NCI-H526 (cell line): Measurements from ENCODE around the gene DLG2.
A peak's percentile ranks its signal among the peaks of the same experiment; 100 is the strongest.

Experiments
- DNase-seq, 2 experiments: peaks; one replicate each; lab custom pipeline; 2025; lab: John Stamatoyannopoulos, UW

DLG2 gene

DNA sequence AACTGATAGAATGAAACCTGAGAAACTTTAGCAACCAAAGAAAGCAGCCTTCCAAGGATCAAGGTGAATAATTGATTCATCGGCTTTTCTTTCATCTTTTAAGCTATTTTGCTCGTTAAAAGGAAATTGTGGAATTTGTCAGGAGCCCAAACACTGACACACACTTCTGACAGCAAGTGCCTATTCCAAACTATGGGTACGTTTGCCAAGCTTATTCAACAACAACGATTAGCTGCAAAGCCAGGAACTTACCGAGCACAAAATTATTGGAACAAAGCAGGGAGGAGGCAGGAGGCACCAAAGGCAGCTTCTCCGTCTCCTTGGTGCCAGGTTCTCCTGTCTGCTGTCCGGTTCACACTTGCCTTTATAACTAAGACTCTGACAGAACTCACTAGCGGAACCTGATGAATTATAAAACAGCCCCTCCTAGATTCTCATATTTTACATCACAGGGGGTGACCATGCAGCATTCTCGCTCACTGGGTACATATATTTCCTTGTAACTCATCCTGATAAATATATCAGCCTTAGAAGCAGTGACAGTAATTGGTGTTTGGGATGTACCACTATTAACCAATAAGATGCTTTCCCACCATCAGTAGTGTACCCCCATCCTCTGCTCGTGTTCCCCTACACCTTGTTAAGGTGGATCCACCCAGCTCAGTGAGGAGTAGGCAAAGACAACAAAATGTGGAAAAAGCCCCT, 1945.1 kb downstream of the DLG2 start:
- peak; percentile 86 to 89 for DNase-seq

DNA sequence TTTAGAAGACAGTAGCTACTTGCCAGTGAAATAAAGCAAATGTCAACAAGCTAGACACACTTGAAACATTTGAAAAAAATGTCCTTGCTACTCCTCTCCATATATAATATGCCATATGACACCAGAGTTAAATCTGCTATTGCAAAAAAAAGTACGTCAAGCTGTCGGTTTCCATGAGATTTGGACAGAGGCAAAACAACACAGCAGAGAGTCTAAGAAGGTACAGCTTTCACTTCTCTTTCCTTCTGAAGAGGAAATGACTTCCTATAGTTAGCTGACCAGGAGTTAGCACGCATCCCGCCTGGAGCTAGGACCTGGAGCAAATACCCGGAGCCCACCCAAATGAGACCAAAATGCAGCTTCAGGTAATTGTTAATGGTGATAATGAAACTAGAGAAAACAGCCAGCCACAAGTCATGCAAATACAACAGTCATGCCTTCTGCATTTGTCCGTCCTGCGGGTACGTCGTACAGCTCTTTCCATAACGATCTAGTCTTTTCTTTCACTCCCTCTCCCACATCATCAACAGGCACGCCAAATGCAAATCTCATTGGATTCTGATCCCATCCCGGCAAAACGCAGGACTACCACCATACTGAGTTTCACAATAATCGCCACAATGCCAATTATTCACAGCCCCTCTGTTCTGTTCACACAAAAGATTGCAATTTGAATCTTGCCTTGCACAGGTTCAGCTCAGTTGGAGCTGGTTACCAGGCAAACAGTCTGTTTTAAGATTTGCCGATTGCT, 1945.9 kb downstream of the DLG2 start:
- peak; percentile 98 to 99 for DNase-seq

DNA sequence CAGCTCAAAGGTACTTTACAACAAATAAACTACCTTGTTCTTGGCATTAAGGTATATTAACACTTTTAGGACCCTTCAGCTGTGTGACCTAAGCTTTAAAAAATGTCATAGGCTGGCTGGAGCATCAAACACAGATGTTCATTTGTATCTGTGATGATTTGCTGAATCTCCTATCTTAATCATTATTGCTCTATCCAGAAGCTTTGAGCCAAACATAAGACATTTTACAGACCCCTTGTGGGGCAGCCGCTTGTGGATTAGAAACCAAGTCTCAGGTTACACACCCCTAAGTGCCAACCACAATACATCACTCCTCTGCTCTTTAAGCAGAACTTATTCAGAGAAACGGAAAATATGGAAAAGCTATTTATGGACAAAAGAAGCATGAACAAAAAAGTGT, 1946.8 kb downstream of the DLG2 start:
- DNase-seq, result peak; percentile 84

DNA sequence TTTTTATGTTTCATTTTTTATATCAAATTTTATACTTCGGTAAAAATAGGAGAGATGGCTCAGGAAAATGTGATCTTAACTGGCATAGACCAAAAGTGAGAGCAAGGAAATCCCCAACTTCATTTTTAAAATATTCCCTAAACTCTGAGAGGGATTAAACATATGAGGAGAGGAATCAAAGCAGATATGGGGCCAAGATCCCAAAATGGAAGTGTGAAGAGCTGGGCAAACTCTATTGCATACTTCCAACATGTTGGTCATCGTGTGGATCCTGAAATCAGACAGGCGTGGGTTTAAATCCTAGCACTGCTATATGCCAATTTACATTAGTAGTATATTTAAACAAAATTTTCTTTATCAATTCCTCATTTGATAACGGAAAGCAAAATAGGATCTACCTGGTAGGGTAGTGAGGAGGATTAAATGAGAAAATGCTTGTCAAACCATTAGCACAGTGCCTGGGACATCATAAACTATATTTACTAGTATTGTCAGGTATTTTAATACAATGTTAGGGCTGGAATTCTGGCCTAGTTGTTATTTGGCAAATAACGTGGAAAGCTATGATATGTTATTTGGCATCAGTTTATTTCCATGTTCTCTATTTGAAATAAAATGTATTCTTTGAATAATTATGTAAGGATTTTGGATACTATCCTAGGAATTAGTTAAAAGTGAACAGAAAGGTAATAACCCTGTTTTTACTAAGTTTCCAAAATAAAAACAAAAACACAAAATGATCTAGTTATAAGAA, 1948.1 kb downstream of the DLG2 start:
- DNase-seq, result no peak

DNA sequence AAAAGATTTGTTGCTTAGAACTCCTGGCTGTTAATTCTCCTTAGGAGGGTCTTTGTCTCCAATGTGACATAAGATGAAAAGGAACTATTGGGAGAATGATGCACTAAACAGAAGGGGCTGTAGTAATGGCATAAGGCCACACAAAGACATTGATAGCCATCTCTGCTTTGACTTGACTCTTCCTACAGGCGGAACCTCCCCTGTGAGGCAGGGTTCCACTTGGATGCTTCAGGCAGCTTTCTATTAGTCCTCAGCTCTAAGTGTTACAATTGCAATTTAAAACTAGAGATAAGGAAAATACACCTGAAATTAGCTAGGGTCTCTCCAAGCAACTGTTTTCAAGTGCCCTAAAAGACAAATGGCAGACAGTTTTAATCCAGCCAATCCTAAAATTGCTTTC, 1949.4 kb downstream of the DLG2 start:
- peak in 1 of 2 experiments; percentile 29 for DNase-seq

DNA sequence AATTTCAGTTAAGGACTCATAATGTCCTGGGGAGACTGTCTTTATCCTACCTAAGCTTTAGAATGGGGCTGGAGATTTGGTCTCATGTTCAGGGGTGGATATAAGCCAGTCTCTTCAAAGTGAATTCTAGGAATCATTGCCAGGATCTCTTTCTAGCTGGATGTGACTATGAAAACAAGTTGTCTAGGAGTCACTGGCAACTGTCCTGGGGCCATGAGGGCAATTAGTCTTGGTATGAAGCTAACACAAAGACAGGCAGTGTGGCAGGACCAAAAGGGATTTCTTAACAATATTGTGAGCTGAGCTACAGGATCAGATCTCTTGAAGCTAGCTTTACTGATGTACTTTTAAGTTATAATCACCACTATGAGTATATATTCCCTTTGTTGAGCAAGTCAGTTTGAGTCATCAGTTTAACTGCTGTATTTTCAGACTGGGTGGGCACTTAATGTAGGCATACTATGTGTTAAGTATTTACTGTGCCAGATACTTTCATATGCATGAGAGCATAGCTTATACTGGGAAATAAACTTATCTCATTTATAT, 1951.0 kb downstream of the DLG2 start:
- DNase-seq, result no peak

DNA sequence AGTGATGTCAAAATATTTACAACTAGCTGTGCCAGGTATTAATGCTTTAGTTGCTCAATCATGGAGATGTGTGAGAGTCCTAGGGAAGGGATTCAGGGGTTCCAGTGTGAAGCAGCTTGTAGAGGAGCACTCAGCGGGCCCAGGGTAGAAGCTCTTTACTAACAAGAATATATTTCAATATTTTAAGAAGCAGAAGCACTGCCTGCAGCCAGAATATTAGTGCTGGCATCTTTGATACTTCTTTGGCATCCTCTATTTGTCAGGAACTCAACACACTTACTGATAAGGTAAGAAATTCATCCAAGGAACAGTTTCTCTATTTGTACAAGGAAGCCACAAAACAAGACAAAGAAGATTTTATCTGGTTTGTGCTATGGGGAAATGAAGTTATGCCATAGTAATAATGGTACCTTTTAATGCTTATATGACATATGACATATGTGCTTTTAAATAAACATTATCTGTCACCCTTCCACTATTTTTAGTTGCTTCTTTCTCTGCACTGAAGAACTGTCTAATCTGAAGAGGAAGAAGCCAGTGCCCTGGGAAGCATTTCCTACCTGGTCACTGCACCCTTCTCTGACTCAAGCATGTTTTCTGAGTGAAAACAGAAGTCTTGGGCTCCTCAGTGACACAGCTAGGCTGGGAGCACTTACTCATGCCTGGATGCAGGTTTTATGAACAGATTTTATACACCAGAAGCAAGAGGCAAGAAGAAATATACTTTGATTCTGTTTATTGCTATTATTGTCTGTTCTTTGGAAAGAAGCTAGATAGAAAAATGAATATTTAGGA, 1952.8 kb downstream of the DLG2 start:
- peak in 1 of 2 experiments; percentile 19 for DNase-seq

DNA sequence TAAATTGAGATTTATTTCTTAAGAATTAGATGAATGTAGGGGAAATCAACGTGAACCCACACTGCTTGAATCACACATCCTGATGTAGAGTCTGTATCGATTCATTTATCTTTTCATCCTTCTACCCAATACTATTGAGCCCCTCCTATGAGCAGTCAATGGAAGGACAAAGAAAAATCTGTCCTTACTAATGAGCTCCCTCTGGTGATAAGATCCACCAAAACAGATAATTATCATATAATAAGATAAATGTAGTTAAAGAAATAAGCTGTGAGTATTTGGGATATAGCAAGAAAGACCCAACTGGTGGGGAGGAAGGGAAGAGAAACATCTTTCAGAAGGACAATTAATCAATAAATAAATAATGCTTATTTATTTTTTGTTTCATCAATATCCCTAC, 1955.9 kb downstream of the DLG2 start:
- peak; percentile 22 to 49 for DNase-seq

DNA sequence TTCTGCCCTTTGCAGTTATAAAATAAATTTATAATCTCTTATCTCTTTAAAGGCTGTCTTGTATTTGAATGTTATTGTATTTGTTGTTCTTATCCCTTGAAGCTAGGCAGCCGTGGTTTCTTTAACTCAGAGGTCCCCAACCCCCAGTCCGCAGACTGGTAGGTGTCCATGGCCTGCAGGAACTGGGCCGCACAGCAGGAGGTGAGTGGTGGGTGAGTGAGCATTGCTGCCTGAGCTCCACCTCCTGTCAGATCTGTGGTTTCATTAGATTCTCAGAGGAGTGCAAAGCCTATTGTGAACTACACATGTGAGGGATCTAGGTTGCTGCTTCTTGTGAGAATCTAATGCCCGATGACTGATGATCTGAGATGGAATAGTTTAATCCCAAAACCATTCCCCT, 1961.0 kb downstream of the DLG2 start:
- peak in 1 of 2 experiments; percentile 23 for DNase-seq

DNA sequence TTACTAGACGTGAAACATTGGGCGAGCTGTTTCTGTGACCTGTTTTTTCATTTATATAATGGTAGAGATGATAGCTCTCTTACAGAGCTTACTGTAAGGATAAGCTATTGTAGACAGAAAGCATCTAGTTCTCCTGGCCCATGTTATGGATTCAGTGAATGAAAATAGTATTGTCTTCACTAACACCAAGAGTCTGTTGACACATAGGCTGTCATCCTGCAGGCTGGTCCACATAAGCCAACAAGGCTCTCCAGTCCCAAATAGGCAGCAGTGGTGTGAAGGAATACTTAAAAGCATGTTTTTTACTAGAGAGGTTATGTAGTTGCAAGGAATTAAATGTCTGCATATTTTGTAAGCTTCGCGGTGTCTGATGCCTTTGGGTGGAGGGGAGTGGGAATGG, 1963.2 kb downstream of the DLG2 start:
- no peak for DNase-seq

DNA sequence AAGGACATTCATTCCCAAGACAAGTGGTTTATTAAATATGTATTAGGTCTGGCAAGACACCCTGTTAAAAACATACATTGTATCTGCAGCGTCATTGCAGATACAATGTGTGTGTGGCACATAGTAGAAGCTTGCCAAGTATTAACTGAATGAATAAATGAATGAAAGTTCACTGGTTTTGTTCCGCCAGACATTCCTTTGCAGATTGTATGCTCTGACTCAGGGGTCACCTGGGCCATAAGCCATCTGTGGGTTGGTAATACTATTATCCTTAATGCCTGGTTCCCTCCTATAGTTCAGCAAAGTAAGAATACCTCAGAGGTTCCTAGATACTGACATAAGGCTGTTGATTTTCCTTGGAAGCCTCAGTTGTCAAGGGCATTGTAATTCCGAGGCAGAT, 1963.7 kb downstream of the DLG2 start:
- DNase-seq, result no peak

DNA sequence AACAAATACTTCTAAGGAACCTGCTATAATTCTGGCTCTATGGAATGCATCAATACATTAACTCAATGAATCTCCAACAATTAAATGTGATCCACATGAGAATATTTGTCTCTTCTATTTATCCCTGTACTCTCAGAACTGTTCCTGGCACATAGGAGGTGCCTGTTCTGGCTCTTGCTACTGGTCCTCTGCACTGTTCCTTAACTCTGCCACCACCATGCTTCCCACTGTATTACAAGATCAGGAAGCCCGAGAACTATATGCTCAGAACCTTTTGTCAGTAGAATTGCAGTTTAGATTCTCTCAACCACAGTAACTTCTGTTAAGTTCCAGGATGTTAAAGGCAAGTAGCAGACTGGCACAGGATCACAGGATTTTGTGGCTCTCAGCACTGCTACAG, 1964.7 kb downstream of the DLG2 start:
- peak; percentile 52 to 71 for DNase-seq

DNA sequence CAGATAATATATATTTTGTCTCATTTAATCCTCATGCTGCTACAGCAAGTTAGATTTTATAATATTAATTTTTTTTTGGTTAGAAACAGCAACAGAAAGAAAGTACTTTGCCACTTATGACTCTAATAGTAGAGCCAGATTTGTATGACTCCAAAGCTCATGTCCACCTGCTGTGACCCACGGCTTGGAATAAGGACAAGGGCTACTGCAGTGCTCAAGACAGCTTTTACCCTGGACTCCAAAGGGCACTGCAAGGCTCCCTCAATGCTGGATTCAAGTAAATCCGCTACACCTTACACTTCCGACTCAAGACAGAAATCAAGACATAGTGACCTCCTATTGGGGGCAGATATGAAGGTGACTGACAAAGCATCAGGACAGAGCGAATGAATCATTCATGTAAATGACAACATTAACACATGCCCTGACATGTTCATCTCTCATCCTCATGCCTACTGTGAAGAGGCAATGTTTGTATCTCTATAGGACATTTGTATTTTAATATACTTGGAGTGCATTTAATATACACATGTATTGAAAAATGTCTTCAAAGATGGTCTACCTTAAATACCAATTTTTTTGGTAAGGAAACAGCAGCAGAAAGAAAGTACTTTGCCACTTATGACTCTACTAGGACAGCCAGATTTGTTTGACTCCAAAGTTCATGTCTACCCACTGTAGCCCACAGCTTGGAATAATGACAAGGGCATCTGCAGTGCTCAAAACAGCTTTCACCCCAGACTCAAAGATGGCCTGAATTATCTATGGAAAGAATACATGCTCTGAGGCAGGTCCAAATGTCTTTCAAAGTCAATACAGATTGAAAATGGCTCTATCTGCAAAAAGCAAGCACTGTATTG, 1965.4 kb downstream of the DLG2 start:
- peak; percentile 71 to 74 for DNase-seq

DNA sequence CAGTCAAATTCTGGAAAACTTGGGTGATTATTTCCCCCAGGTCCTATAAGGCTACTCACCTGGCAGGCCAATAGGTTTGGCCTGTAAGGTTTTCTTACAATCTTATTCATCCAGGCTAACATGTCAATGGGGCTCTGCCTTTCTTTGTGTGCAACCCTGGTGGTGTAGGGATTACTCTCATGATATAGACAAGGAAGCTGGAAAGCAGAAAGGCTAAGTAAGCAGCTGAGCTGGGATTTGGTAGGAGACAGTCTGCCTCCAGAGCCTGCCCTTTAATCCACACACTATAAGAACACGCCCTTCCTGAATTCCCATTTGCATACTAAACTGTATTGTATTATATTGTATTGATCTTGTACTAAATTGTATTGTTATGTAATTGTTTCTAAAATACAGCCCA, 1967.7 kb downstream of the DLG2 start:
- peak; percentile 73 to 81 for DNase-seq

DNA sequence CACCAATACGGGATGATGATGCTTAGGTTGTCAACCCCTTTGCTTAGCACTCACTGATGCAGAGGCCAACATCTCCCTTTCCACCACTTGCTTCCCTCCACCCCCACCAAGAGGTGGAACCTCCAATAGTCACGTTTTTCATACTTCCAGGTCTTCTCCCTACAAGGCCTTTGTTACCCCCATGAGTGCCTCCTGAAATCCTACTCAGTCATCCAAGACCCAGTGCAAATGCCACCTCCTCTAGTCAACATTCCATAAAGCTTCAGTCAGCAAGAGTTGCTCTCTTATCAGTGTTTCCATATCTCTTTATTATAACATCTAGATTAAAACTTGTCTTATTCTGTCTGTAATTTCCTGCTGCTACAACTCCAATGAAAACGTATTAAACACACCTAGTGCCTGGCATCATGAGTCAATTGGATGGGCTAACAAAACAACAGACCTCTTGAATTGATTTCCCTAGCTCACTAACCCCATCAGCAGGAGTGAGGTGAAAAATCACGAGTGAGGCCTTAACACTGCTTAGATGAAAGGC, 1970.3 kb downstream of the DLG2 start:
- DNase-seq, result no peak

DNA sequence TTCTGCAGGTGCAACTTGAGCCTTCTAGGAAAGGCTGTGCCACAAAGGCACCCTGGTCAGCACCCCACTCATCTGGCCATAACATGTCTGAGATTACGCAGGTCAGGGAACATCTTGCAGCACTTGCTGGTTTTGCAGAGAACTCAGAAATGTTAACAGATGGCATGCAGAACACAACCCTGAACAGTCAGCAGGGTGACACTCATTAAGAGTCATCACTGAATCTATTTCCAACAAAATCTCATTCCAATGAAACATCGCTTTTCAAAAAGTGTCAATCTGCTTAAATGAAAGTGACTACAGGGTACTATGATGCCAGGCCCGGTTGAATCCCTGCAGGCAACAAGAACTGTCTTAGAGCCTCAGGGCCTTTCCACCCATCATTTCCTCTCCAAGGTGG, 1971.2 kb downstream of the DLG2 start:
- no peak for DNase-seq

DNA sequence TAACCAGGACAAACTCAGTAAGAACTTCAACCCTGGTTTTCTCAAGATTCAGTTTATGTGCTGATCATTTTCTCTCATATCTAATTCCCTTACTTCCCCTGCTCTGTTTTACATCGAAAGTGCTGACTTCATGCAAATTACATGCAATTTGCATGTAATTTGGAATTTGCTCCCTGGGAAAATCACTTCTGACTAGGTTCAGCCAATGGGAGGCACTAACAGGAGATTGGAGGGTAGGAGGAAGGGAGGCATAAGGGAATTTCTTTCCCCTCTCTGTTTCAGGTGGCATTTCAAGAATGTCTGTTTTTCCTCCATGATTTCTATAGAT, 1977.7 kb downstream of the DLG2 start:
- DNase-seq, result peak; percentile 90 to 92

DNA sequence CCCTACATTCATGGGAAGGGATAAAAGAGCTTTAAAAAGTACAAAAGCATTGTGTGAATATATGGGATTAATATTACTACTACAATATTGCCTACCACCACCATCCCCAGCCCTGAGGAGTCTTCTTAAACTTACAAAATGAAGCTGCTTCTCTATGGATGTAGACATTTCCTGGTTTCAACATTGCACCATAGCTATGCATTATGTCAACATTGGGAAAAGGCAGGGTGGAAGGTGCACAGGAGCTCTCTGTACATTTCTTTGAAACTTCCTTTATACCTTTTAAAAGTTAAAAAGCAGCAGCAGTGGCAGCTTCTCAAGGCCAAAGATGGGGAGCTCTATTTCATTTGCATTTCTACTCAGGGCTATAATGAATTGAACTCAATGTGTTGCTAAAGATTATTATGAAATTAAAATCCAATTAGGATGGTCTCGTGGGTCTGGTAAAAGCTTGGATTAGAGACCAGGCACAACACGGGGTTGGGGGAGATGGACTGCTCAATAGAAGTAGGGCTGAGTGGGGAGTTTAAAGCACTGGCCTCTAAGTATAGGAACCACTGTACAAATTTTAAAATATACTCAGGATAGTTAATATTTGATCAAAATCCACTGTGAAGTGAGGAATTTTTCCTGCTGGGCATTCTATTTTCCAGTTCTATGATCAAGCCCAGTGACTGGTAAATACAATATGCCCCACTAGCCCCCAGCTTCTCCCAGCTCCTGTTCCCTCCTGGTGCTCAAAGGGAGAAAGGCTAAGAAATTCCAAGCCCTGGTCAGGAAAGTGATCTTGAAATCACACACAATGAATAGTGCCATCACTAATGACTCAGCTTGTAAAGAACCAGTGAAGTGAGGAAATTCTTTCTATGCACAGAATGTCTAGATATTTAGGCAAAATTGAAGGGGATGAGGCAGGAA, 1978.3 kb downstream of the DLG2 start:
- DNase-seq, result peak in 1 of 2 experiments; percentile 49

DNA sequence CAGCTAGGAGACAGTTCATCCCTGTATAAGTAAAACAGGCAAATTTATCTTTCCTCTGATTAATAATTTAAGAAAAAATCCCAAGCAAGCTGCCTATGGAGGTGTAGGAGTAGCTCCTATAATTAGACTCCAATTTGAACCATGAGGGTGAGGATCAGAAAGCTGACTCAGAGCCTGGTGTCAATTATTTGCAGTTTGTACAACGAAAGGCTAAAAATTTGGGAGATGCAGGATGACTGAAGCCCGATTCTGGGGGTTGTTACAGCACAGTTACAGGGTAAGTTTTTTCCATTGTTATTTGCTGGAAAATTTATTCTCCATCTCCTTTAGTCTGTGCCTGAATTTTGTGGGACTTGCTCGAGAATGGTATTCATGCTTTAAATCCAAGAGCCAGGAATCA, 1981.6 kb downstream of the DLG2 start:
- no peak for DNase-seq

DNA sequence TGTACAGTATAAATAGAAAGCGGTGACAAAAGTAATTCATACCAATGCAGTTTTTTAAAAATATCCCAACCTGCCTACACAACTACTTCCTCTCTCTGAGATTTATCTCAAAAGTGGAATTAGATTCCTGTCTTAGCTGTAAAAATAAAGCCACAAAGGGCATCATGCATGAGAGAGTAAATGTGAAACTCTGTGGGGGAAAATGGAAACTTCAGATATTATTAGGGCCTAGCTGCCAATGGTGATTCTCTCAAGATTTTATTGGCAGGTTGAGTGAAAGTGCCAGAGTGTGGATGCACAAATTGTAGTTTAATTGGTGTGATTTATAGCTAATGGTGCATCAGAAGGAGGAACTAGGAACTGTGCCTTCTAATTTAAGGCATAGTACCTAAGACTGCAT, 1984.0 kb downstream of the DLG2 start:
- no peak for DNase-seq
